ENCODE data around the gene DEFB131A.
"Not testable (repeated sequence)": the region's sequence is repeated elsewhere in the genome, so short reads cannot be mapped to it uniquely, and the experiment has no call there.

- TF ChIP-seq POLR2A, CTCF (IDR thresholded peaks at IDR 0.05): not testable (repeated sequence)
These were observed 39.5 kb downstream of the DEFB131A start for GRCh38 chr4:9483682-9484081.
